ENCODE data around the gene CASKIN1.
"Not testable (repeated sequence)": the region's sequence is repeated elsewhere in the genome, so short reads cannot be mapped to it uniquely, and the experiment has no call there.

The CASKIN1 gene

GRCh38 chr16:2196162-2196980, at the start of gene CASKIN1:
CASKIN1 (minus strand) TSS chr16:2196605; CDS start chr16:2196432, 173 bp downstream.
- no peak for DNase-seq

DNA sequence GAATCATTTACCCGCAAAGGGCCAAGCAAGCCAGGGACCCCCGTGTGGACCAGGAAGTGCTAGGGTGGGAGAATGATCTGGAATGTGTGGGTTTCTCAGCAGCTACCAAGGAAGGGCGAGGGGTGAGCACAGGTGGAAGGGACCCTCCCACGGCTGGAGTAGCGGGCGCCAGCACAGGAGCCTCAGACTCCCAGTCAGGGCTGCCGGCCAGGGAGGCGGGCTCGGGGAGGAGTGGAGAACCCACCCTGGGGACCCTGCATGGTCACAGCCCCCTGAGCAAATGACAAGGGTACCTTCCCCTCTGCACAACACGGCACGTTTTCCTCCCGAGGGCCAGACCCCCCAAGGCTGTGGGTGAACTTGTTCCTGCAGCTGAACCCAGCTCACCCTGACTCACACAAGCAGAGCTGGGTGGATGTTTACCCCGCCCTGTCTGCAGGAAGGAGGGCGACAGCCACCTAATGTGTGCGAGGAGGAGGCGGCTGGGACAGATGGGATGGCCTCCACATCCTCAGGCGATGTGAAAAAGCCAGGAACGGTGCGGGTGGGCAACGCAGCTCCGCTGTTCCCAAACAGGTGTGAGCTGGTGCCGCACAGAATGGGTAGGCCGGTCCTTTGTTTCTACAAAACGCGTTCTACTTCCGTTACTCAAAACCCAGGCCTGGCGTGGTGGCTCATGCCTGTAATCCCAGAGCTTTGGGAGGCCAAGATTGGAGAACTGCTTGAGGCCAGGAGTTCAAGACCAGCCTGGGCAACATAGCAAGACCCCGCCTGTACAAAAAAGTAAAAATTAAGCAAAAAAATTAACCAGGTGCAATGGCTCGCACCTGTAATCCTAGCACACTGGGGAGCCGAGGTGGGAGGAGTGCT, 48.8 kb upstream of the CASKIN1 start:
- no peak for DNase-seq

DNA sequence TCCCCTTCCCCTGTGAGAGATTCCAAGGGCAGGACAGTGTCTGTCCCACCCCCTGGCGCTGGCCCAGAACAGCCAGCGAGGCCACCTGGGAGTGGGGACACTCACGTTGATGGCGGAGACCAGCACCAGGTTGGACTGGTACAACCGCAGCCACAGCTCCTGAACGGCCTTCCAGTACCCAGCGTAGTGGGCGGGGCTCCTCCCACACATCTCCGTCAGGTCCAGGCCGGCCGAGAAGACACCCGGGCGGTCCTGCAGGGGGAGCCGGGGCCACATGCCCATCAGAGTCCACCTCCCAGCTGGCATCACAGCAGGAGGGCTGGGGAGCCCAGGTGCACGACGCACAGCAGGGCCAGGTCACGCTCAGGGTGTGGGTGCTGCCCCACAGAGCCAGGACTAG, 47.9 kb upstream of the CASKIN1 start:
- DNase-seq: no peak

GRCh38 chr16:2243781-2244180, 47.4 kb upstream of the CASKIN1 start:
- no peak for DNase-seq

DNA sequence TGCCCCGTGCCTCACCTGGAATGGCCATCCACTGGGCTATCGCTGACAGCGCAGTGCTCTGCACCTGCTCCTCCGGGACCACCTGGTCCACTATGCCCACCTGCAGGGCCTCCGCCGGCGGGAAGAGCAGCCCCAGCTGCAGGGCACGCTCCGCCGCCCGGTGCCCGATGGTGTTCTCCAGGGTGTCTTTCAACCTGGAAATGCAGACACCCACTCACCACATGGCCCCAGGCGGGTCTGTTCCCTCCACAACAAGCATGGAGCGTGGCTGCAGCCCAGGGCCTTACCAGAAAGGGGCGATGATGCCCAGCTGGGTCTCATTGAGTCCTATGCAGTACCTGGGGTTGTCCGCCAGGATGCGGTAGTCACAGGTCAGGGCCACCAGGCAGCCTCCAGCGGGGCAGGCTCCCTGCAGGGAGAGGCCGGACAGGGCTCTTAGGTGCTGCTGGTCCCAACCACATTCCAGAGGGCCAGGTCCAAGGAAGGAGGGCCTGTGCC, 46.7 kb upstream of the CASKIN1 start:
- no peak for DNase-seq

GRCh38 chr16:2242598-2242997, 46.2 kb upstream of the CASKIN1 start:
- no peak for DNase-seq

DNA sequence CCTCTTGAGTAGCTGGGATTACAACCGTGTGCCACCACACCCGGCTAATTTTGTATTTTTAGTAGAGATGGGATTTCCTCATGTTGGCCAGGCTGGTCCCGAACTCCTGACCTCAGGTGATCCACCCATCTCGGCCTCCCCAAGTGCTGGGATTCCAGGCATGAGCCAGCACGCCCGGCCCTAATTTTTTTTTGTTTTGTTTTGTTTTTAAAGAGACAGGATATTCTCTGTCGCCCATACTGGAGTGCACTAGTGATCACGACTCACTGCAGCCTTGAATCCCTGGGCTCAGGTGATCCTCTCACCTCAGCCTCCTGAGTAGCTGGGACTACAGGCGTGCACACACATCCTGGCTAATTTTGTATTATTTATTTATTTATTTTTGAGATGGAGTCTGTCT, 43.9 kb upstream of the CASKIN1 start:
- not testable (repeated sequence) for DNase-seq

DNA sequence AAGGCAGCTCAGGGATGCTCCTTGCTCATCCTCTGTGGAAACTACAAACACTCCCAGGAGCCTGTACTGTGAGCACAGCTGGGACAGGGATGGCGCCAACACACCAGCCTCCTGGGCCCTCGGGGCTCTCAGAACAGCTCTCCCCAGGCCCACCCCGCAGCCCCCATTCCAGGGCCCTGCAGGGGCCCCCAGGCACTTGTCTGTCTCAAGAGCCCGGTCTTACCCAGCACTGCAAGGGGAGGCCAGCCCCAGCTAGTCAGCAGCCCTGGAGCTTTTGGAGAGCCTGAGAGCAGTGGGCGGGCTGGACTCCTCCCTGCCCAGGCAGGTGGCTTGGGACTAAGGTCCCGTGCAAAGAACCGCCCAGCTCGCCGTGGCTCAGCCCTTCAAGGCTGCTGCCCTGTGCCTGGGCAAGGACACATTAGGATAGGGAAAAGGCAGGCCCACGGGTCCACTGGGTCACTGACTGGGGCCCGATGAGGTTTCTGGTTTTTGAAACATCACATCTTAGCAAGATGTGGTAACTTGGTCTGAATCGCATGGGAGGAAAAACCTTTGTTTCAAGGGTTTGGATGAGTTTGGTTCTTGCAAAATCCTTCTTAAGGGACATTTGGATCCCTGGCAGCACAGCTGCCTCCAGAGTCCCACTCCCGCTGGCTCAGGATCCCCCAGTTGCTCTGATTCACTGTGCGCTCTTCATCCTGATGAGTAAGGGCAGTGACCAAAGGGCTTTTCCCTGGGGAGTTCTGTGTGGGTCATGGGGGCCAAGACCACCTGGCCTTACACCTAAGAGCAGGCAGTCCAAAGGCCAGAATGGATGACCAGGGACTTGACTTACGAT, 42.7 kb upstream of the CASKIN1 start:
- no peak for DNase-seq

- no peak for DNase-seq
Observed at GRCh38 chr16:2238150-2238837, 41.9 kb upstream of the CASKIN1 start.

DNA sequence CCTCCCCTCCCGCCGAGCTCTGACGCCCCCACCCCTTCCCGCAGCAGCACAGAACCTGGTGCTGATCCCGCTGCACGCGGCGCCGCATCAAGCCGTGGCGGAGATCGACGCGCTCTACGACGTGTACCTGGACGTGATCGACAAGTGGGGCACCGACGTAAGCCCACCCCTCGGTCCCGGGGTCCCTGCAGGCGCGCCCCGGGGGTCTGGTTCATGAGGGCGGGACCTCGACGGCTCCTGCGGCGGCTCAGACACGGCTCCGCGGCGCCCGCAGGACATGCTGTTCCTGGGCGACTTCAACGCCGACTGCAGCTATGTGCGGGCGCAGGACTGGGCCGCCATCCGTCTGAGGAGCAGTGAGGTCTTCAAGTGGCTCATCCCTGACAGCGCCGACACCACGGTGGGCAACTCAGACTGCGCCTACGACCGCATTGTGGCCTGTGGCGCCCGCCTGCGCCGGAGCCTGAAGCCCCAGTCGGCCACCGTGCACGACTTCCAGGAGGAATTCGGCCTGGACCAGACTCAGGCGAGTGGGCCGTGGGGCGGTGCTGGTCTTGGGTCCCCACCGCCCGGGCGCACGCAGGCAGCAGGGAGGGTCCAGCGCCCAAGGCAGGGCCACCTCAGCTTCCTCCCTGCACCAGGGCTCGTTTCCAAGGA, 41.2 kb upstream of the CASKIN1 start:
- peak; percentile 56 for DNase-seq

GRCh38 chr16:2237102-2237482, 40.7 kb upstream of the CASKIN1 start:
- DNase-seq: no peak

DNA sequence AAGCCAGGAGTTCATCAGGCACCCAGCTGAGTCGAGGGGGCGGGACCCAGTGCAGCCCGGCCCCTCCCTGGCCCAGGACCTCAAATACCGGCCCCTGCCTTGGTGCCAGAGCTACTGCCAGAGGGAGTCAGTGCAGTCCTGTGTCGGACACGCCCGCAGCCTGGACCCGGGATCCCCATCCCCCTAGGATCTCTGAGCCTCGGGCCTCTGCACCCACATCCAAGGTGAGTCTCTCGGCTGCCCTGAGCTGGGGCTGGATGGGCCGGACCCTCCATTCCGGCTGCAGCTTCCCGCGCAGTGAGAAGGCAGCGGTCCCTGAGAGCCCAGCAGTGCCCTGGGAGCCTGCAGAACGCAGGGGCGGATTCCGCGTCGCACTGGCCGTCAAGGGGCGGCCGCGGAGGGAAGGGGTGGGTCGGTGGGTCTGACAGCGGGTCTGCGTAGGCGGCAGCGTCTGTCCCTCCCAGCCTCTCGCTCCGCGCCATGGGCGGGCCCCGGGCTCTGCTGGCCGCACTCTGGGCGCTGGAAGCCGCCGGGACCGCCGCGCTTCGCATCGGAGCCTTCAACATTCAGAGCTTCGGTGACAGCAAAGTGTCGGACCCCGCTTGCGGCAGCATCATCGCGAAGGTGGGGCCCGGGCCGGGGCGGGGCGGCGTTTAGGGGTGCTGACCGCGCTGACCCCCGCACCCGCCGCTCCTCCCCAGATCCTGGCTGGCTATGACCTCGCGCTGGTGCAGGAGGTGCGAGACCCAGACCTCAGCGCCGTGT, 40.1 kb upstream of the CASKIN1 start, which contains the start of gene DNASE1L2:
Gene DNASE1L2 (plus strand): TSS at position 108 of the 765 bp plus-strand sequence. CDS start 373 bp downstream, at position 481.
- peak; percentile 70 for DNase-seq

DNA sequence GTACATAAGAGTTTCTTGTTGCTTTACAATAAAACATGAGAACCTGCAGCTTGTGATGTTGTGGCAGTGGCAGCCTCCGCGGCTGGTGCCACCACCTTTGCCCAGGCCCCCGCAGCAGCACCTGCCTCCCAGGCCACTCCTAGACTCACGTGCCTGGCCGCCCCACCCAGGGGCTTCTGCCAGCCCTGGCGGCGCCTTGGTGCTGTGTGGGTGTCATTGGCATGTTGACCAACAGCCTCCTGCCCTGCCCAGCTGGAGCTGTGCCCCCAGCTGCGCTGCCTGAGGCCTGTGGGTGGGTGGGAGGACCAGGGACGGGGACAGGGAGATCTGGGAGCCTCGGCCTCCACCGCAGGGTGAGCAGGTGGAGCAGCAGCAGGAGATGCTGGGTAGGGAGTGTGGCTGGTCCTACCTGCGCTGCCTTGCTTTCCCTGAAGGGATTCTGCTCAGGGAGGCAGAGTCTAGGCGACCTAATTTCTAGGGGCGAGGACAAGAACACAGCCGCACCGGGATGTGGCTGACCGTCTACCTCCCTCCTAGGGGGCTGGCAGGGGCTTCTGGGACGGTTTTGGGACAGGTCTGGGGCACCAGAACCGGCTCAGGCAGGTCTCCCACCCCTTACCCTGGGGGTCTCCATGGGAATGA, 39.4 kb upstream of the CASKIN1 start:
- no peak for DNase-seq

- no peak for DNase-seq
Observed at GRCh38 chr16:2235234-2235651, 38.8 kb upstream of the CASKIN1 start.

GRCh38 chr16:2234813-2235170, 38.4 kb upstream of the CASKIN1 start:
- DNase-seq: no peak

DNA sequence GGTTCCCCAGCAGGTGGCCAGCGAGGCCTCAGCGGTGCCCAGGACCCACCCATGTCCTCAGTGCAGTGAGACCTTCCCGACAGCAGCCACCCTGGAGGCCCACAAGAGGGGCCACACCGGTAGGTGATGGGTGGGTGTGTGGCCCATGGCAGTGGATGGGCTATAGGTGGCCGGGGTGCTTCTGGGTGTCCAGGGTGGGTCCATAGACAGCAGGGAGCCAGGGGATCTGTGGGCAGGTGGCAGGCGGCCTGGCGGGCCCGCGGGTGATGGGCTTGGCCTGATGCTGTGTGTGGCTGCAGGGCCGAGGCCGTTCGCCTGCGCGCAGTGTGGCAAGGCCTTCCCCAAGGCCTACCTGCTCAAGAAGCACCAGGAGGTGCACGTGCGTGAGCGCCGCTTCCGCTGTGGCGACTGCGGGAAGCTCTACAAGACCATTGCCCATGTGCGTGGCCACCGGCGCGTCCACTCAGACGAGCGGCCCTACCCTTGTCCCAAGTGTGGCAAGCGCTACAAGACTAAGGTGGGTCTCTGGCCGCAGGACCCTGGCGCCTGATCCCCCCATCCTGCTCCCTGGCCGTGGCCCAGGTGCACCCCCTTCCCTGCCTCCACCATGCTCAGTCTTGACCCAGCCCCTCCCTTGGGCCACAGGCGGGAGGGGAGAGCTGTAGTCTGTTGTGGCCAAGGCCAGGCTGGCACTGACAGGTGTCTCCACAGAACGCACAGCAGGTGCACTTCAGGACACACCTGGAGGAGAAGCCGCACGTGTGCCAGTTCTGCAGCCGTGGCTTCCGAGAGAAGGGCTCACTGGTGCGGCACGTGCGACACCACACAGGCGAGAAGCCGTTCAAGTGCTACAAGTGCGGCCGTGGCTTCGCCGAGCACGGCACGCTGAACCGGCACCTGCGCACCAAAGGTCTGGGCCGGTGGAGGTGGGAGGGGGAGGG, 37.7 kb upstream of the CASKIN1 start:
- DNase-seq: no peak

DNA sequence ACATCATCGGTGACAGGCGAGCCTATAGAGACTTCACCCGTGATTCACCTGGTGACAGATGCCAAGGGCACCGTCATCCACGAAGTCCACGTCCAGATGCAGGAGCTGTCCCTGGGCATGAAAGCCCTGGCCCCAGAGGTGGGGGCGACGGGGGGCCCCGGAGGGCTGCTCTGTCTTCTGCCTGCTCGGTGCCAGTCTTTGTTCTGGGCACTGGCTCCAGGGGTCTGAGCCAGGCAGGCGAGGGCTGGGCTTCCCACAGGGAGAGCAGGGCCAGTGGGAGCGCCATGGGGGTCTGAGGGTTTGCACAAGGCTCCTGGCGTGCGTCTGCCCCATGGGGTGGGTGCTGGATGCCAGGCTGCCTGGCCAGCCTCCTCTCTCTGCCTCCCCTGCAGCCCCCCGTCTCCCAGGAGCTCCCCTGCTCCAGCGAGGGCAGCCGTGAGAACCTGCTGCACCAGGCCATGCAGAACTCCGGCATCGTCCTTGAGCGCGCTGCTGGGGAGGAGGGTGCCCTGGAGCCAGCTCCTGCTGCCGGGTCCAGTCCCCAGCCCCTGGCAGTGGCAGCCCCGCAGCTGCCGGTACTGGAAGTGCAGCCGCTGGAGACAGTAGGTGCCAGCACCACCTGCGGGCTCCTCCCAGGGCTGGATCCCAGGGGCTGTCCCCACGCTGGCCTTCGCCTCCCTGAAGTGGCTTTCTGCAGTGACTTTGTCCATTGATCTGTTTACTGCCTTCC, 36.8 kb upstream of the CASKIN1 start:
- DNase-seq: no peak

Measured in retina (tissue), 1 donor.